Immature natural killer cell (primary cell): ENCODE results near the gene DHRS3. TPM values are rescaled to one million over a fixed set of nuclear protein-coding genes. Genes with fewer than 3 reads are reported as not detected.
"Not testable (repeated sequence)": the region's sequence is repeated elsewhere in the genome, so short reads cannot be mapped to it uniquely, and the experiment has no call there.

ENCODE experiments used
- DNase-seq, 3 donors: peaks; one replicate each; pipeline ENCODE4 v3.0.0; 2022; ENCODE audit warnings: mixed read lengths in 1 of 3
- H3K27ac Mint-ChIP-seq, 6 donors: one replicate each; pipeline ENCODE4 v1.8.0; 2020; ENCODE audit warnings: mixed read lengths in 6 of 6, mild to moderate bottlenecking in 5 of 6, inconsistent platforms in 4 of 6, moderate library complexity in 3 of 6
- H3K27me3 Mint-ChIP-seq, 3 donors: one replicate each; pipeline ENCODE4 v1.8.0; 2020 to 2021; ENCODE audit warnings: low read depth in 3 of 3, mild to moderate bottlenecking in 3 of 3, mixed read lengths in 3 of 3, moderate library complexity in 3 of 3, inconsistent platforms in 1 of 3
- H3K36me3 Mint-ChIP-seq, 3 donors: one replicate each; pipeline ENCODE4 v1.8.0; 2020; ENCODE audit warnings: mixed read lengths in 3 of 3, inconsistent platforms in 2 of 3, mild to moderate bottlenecking in 2 of 3
- H3K4me1 Mint-ChIP-seq, 2 donors: one replicate each; pipeline ENCODE4 v1.8.0; 2020; ENCODE audit warnings: inconsistent platforms in 2 of 2, mild to moderate bottlenecking in 2 of 2, mixed read lengths in 2 of 2, moderate library complexity in 1 of 2
- H3K4me3 Mint-ChIP-seq, 5 donors: one replicate each; pipeline ENCODE4 v1.8.0; 2020; ENCODE audit warnings: mild to moderate bottlenecking in 5 of 5, mixed read lengths in 5 of 5, inconsistent platforms in 3 of 5, moderate library complexity in 3 of 5
- H3K9me3 Mint-ChIP-seq, 6 donors: one replicate each; pipeline ENCODE4 v1.8.0; 2020; ENCODE audit warnings: mild to moderate bottlenecking in 6 of 6, mixed read lengths in 6 of 6, inconsistent platforms in 4 of 6, moderate library complexity in 3 of 6
- polyA plus RNA-seq, 3 donors: library from polyadenylated mRNA; unstranded; fragments of 300-500 nt; fragmentation: Illumina TruSeq; gene quantifications; one replicate each; pipeline ENCODE4 v1.2.3, GENCODE V29; 2021

Gene DHRS3
- polyA plus RNA-seq, 3 donors from 2014 or later = 70.3 to 116 (median 74.3) TPM

DNA sequence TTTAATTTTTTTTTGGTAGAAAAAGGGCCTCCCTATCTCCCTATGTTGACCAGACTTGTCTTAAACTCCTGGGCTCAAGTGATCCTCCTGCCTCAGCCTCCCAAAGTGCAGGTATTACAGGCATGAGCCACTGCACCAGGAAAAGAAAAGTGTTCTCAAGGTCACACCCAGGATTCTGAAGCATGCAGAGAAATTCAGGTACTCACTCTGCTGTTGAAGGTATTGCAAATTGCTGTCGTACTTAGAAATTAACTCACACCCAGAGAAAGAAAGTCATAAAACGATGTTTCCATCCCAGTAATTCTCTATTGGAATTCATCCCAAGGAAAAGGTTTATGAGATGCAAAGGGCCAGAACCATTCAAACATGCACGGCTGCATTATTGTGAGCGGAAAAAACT lies 73.7 kb downstream of the DHRS3 start:
- Mint-ChIP-seq H3K9me3 (no peaks in the 10 kb centered on the region), H3K27ac (no peak overlapping the region), H3K4me3 (no peak overlapping the region), H3K36me3 (no peaks in the 10 kb centered on the region), H3K4me1 (peaks cover 0 to 4% of the 10 kb centered on the region in 2 donors), H3K27me3 (no peaks in the 10 kb centered on the region)
- DNase-seq = no peak

DNA sequence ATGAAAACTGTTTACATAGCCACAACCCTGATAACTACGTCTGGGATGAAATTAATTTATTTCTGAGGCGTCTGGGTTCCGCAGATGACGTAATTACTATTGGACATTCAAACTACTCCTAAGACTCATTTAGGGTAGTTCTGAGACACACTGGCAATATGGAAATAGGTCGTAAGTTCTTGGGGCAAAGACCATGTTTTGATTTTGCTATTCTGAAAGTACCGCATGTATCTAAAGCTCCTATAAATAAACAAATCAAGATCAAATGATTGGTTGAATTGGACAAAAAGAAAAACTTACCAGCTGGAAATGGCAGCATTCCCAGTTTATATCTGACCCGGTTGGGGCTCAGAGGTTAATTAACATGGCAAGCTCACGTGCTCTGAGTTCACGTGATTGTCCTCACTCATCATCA lies 74.3 kb downstream of the DHRS3 start:
- Mint-ChIP-seq H3K4me1 (peaks cover 0 to 4% of the 10 kb centered on the region in 2 donors), H3K9me3 (no peaks in the 10 kb centered on the region), H3K27me3 (no peaks in the 10 kb centered on the region), H3K27ac (no peak overlapping the region), H3K36me3 (no peaks in the 10 kb centered on the region), H3K4me3 (no peak overlapping the region)
- DNase-seq = no peak

DNA sequence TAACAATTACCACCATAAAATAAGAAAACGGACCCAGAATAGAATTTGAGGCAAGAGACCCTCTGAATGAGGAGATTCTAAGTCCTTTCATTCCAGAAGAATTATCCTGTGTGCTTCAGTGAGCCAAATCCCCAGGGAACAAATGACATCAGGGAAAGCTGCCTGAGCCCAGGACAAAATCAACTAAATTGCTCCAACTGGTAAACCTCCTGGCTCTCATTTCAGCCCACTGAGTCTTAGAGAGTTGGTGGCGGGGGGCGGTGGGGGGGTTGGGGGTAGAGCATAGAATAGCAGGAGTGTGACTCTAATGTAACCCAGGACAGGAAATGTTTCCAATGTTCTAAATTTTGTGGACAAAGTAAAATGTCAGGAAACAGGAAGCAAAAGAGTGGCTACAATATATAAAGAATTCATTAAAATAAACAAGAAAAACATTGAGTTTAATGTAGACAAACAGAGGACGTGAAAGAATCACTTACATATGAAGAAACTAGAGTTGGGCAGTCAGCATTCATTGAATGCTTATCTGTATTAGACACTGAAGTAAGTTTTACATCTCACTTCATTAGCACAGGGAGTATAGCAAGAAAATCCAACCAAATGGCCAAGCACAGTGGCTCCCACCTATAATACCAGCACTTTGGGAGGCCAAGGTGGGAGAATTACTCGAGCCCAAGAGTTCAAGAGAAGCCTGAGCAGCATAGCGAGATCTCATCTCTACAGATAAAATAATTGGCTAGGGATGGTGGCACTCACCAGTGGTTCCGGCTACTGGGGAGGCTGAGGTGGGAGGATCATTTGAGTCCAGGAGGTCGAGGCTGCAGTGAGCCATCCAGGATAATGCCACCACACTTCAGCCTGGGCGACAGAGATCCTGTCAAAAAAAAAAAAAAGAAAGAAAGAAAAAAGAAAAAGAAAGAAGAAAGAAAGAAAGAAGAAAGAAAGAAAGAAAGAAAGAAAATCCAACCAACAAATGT lies 75.1 kb downstream of the DHRS3 start:
- no peak overlapping the region for H3K27ac Mint-ChIP-seq
- DNase-seq = no peak
- H3K36me3 Mint-ChIP-seq = no peaks in the 10 kb centered on the region
- no peaks in the 10 kb centered on the region for H3K27me3 Mint-ChIP-seq
- H3K9me3 Mint-ChIP-seq = no peaks in the 10 kb centered on the region
- peaks cover 0 to 4% of the 10 kb centered on the region in 2 donors for H3K4me1 Mint-ChIP-seq
- H3K4me3 Mint-ChIP-seq = no peak overlapping the region

DNA sequence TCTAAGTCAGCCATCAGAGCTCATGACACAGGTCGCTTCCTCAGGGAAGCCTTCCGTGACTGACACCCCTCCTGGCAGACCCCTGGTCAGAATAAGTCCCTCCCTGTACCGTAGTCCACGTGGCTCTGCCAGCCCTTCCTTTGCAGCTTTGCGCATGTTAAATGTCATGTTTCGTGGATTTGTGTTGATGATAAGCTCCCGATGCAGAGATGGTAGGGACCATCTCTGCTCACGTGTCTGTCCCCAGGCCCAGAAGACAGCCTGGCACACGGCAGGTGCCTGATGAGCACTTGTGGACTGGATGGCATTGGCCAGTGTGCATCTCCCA lies 75.9 kb downstream of the DHRS3 start:
- H3K36me3 Mint-ChIP-seq = peaks cover 5 to 6% (median 6%) of the 10 kb centered on the region in 3 donors
- H3K9me3 Mint-ChIP-seq = peaks cover 0 to 6% (median 0%) of the 10 kb centered on the region in 6 donors
- H3K4me1 Mint-ChIP-seq = peaks cover 0 to 4% of the 10 kb centered on the region in 2 donors
- H3K27me3 Mint-ChIP-seq = no peaks in the 10 kb centered on the region
- H3K4me3 Mint-ChIP-seq = no peak overlapping the region
- DNase-seq = no peak
- peak overlapping the region in 1 of 6 donors; percentile 50 for H3K27ac Mint-ChIP-seq

DNA sequence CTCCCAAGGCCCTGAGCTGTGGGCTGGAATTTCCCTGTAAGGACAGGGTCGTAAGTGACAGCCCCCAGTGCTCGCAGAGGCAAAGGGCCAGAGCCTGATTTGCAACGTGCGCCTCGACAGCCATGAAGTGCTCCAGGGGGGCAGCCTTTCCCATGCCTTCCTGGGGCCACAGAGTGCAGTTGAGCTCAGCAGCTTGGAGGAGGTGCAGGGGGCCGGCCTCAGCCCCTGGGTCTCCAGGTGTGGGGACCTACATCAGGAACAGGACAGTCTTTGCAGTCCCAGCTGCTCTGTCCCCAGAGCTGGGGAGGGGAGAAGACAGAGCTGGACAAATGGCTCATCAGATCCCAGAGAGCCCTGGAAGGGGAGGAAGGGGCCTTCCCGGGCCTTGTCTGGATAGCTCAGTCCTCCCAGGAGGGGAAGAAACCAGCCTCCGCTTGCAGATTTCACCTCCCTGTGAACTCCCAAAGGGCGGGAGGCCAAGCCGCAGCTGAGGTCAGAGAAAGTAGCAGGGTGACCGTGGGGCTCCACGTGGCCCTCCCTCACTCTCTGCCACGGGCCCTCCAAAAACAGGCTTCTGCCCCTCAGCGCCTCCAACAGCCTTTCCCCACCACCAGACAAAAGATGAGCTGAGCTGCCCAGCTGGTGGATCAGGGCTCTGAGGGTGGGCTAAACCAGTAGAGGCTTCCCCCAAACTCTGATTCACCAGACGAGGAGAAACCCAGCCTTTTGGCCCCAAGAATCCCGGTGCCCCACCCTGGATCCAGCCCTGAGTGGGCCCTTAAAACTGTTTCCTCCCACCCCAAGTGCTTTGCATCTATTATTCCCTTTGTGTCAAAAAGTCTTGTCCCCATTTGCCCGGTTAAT lies 76.5 kb downstream of the DHRS3 start:
- no peak overlapping the region for H3K27ac Mint-ChIP-seq
- no peaks in the 10 kb centered on the region for H3K27me3 Mint-ChIP-seq
- peaks cover 0 to 8% (median under 1%) of the 10 kb centered on the region in 6 donors for H3K9me3 Mint-ChIP-seq
- no peak for DNase-seq
- H3K4me3 Mint-ChIP-seq = no peak overlapping the region
- H3K36me3 Mint-ChIP-seq = peaks cover 7 to 9% (median 9%) of the 10 kb centered on the region in 3 donors
- H3K4me1 Mint-ChIP-seq = peaks cover 0 to 4% of the 10 kb centered on the region in 2 donors

DNA sequence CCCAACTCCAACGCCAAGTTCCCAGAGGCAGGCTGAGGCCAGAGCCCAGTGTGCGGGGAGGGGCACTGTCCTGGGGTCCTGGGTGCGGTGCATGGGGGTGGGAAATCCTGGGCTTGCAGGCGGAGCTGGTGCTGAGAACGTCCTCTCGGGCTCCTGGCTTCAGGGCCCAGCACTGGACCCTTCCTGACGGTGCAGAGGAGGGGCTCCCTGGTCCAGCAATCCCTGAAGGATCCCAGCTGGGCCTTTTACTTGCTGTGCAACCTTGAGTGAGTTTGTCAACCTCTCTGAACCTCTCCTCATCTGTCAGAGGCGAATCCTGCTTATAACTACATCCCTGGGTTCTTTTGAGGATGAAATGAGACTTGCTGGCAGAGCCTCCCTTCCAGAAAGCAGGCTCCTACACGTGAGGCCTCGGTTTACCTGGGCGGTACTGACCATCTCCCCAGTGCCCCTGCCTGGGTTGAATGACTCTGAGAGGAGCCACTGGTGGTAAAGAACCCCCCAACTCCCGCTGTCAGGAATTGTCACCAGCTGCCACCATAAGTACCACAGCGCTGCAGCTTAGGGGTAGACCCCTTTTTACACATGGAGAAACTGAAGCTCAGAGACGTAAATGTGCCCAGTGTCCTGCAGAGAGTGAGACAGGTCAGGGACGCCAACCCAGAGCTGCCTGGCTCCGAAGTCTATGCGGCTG lies 77.3 kb downstream of the DHRS3 start:
- no peak for DNase-seq
- Mint-ChIP-seq H3K36me3 (peaks cover 13 to 17% (median 15%) of the 10 kb centered on the region in 3 donors), H3K27ac (no peak overlapping the region), H3K4me3 (no peak overlapping the region), H3K27me3 (no peaks in the 10 kb centered on the region), H3K9me3 (peaks cover 0 to 13% (median 5%) of the 10 kb centered on the region in 6 donors), H3K4me1 (peaks cover 0 to 4% of the 10 kb centered on the region in 2 donors)

DNA sequence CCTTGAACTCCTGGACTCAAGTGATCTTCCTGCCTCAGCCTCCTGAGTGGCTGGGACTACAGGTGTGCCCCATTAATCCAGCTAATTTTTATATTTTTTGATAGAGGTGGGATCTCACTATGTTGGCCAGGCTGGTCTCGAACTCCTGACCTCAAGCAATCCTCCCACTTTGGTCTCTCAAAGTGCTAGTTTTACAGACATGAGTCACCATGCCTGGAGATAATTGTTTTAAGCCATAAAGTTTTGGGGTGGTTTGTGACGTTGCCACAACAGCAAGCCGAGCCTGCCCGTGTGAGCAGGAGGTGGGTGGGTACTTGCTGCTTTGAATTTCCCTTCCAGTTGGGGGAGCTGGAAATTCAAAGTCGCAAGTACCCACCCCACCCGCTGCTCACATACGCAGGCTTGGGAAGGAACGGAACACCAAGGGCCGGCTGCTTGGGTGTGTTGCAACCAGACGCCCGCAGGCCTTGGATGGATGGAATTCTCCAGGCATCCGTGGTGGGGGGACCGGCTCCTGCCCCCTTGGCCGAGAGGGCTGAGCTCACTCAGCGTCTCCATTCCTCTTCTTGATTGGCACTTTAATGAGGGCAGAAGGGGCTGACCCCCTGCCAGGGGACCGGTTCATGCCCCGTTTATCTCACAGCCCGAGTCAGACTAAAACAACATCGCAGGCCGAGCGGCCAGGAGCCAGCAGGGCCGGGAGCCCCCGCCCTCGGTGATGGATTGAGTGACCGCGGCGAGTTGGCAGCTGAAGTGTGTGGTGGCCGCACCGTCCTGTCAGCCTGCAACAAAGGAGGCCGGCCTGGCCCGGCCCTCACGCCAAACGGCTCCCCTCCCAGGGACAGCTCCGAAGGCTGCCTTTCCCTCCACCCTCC lies 78.1 kb downstream of the DHRS3 start:
- H3K4me3 Mint-ChIP-seq = no peak overlapping the region
- no peak overlapping the region for H3K27ac Mint-ChIP-seq
- H3K36me3 Mint-ChIP-seq = peaks cover 16 to 19% (median 17%) of the 10 kb centered on the region in 3 donors
- H3K9me3 Mint-ChIP-seq = peaks cover 0 to 13% (median 6%) of the 10 kb centered on the region in 6 donors
- DNase-seq = no peak
- peaks cover 0 to 1% of the 10 kb centered on the region in 2 donors for H3K4me1 Mint-ChIP-seq
- H3K27me3 Mint-ChIP-seq = no peaks in the 10 kb centered on the region

DNA sequence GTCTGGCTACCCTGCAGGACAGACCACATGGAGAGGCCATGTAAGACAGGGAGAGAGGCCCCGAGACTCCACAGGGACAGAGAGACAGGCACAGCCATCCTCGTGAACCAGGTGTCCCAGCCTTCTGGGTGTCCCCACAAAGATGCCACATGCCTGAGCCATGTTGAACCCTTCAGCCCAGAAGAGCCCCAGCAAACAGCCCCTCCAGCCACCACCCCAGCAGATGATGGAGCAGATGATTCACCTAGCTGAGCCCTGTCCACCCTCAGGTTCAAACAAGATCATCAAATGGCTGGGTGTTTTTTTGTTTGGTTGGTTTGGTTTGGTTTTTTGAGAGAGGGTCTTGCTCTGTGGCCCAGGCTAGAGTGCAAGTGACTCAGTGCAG lies 78.7 kb downstream of the DHRS3 start:
- Mint-ChIP-seq H3K27me3 (no peaks in the 10 kb centered on the region), H3K9me3 (peaks cover 0 to 13% (median 6%) of the 10 kb centered on the region in 6 donors), H3K27ac (no peak overlapping the region), H3K4me3 (no peak overlapping the region), H3K36me3 (peaks cover 16 to 19% (median 17%) of the 10 kb centered on the region in 3 donors), H3K4me1 (no peaks in the 10 kb centered on the region)
- no peak for DNase-seq

DNA sequence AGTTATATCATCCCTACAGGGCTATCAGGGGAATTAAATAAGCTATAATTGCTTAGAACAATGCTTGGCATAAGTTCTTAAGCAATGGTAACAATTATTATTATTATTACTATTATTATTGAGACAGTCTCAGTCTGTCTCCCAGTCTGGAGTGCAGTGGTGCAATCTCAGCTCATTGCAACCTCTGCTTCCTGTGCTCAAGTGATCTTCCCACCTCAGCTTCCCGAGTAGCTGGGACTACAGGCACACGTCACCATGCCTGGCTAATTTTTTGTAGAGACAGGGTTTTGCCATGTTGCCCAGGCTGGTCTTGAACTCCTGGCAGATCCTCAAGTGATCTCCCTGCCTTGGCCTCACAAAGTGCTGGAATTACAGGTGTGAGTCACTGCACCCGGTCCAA lies 79.5 kb downstream of the DHRS3 start:
- not testable (repeated sequence) for H3K4me1 Mint-ChIP-seq, DNase-seq, H3K27me3 Mint-ChIP-seq, H3K27ac Mint-ChIP-seq, H3K4me3 Mint-ChIP-seq
- Mint-ChIP-seq H3K36me3 (peaks cover 16 to 19% (median 17%) of the 10 kb centered on the region in 3 donors), H3K9me3 (peaks cover 0 to 13% (median 6%) of the 10 kb centered on the region in 6 donors)

DNA sequence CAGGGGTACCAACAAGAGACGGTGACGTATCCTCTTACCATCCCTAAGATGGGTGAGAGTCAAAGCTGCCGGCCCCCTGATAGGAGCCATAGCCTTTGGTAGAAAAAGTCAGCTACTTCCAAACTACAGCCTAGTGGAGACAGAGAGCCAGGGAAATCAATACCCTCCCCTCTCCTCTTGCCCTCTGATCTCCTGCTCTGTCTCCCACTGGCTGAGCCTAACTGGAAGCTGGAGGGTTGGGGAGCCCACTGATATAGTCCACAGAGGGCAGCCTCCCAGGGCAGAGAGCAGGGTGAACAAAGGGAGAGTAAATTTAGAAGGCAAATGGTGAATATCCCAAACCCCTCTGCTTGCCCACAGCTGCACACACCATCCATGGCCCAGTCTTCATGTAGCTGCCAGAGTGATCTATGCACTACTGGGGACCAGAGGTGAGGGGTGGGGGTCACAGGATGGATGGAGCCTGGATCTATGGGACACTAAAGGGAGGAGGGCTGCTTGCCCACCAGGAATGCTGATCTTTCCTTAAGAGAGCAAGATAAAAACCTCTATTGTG lies 80.0 kb downstream of the DHRS3 start:
- Mint-ChIP-seq H3K27me3 (no peaks in the 10 kb centered on the region), H3K9me3 (peaks cover 0 to 13% (median 6%) of the 10 kb centered on the region in 6 donors), H3K4me1 (no peaks in the 10 kb centered on the region), H3K36me3 (peaks cover 16 to 19% (median 17%) of the 10 kb centered on the region in 3 donors), H3K27ac (no peak overlapping the region), H3K4me3 (no peak overlapping the region)
- no peak for DNase-seq

DNA sequence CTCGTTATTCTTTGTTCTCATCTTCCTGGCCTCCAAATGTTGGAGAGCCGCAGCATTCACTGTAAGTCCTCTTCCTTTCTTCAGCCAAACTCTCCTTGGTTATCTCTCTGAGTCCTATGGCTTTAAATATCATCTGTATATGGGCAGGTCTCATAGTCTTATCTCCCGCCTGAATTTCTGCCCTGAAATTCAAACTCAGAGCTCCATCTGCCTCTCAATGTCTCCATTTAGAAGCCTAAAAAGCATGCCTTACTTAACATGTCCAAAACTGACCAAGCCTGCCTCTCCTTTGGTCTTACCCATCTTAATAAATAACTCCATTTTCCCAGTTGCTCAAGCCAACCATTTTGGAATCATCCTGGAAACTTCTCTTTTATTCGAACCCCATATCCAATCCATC lies 80.7 kb downstream of the DHRS3 start:
- peak overlapping the region in 2 of 6 donors; percentile 30 to 47 for H3K27ac Mint-ChIP-seq

DNA sequence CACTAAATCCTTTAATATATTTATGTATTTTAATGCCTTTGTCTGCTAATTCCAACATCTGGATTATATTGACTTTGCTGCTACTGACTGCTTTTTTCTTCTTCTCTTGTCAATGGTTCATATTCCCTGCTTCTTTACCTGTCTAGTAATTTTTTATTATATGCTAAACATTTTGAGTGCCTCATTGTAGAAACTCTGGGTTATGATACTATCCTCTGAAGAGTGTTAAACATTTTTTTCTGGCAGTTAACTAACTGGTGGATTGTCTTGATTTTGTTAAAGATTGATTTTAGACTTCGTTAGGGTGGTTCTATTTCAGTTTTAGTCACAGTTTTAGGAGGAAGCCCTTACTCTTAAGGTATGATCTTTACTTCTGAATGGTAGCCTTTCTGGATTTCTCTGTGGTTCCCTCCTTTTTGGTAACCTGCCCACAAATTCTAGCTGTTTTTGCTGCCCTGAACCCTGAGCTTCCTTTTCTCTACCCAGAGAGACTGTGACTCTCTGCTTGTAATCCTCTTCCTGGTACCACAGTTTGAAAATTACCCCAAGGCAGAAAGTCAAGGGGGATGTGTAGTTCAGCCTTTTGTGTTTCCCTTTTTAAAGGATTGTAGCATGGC lies 81.9 kb downstream of the DHRS3 start:
- Mint-ChIP-seq H3K4me3 (no peak overlapping the region), H3K4me1 (no peaks in the 10 kb centered on the region), H3K27me3 (no peaks in the 10 kb centered on the region), H3K36me3 (peaks cover 16 to 19% (median 17%) of the 10 kb centered on the region in 3 donors), H3K27ac (no peak overlapping the region), H3K9me3 (peaks cover 0 to 13% (median 6%) of the 10 kb centered on the region in 6 donors)
- no peak for DNase-seq

More for the DNA sequence above, 80.7 kb downstream of the DHRS3 start:
- peaks cover 16 to 19% (median 17%) of the 10 kb centered on the region in 3 donors for H3K36me3 Mint-ChIP-seq
- H3K4me1 Mint-ChIP-seq = no peaks in the 10 kb centered on the region
- no peak overlapping the region for H3K4me3 Mint-ChIP-seq
- DNase-seq = no peak
- H3K9me3 Mint-ChIP-seq = peaks cover 0 to 13% (median 6%) of the 10 kb centered on the region in 6 donors
- no peaks in the 10 kb centered on the region for H3K27me3 Mint-ChIP-seq
